GM19351 (cell line): ENCODE measurements around the gene ZNF571.

ENCODE experiments used
- ATAC-seq: cut with Tn5 transposase; IDR thresholded peaks from one replicate; pipeline ENCODE4 v1.9.1; 2021; ENCODE audit warnings: mild to moderate bottlenecking, moderate library complexity; ENCODE audit not compliant: unreplicated experiment

The ZNF571 gene

GRCh38 chr19:37594304-37594981, at the start of gene ZNF571, which contains the start of gene ZNF540:
Gene ZNF571 (minus strand): TSS chr19:37594792. CDS start chr19:37586676, 8,116 bp downstream.
Gene ZNF540 (plus strand): TSS chr19:37594876. CDS start chr19:37598448, 3,572 bp downstream.
- peak; percentile 93 for ATAC-seq

- no peak for ATAC-seq
These were observed 40.8 kb upstream of the ZNF571 start for GRCh38 chr19:37635076-37636056.

- ATAC-seq = peak; percentile 39
These were observed 390 bp upstream of the ZNF571 start for GRCh38 chr19:37594982-37595382.

GRCh38 chr19:37593996-37594303, 642 bp downstream of the ZNF571 start:
- no peak for ATAC-seq

GRCh38 chr19:37583340-37583739, 11.3 kb downstream of the ZNF571 start:
- no peak for ATAC-seq

- no peak for ATAC-seq
These were observed 22.4 kb downstream of the ZNF571 start for GRCh38 chr19:37572203-37572602.

GRCh38 chr19:37565370-37565669, 29.3 kb downstream of the ZNF571 start:
- ATAC-seq = no peak

GRCh38 chr19:37564624-37565369, 29.8 kb downstream of the ZNF571 start:
- no peak for ATAC-seq

- ATAC-seq = no peak
These were observed 31.1 kb downstream of the ZNF571 start for GRCh38 chr19:37563518-37563917.

- peak; percentile 73 for ATAC-seq
These were observed 43.2 kb downstream of the ZNF571 start for GRCh38 chr19:37551129-37551993.

GRCh38 chr19:37537391-37537947, 57.1 kb downstream of the ZNF571 start:
- no peak for ATAC-seq

GRCh38 chr19:37519890-37520289, 74.7 kb downstream of the ZNF571 start:
- no peak for ATAC-seq
